ENCODE data around the gene FAM156A.
"Not testable (repeated sequence)": the region's sequence is repeated elsewhere in the genome, so short reads cannot be mapped to it uniquely, and the experiment has no call there.

GRCh38 chrX:52914704-52915103 lies 43.6 kb downstream of the FAM156A start:
- not testable (repeated sequence) for TF ChIP-seq CTCF (tag by site-specific recombination; IDR thresholded peaks at IDR 0.05); ZNF274 (IDR thresholded peaks at IDR 0.05; ENCODE audit: low read length); ZNF274 (tag by site-specific recombination; IDR thresholded peaks at IDR 0.05; ENCODE audit: borderline replicate concordance); PBX3 (CRISPR knock-in tag; IDR thresholded peaks at IDR 0.05); REST (tag by site-specific recombination; IDR thresholded peaks at IDR 0.05); BCL6B (tag by site-specific recombination; IDR thresholded peaks at IDR 0.05); ZNF510 (tag by site-specific recombination; IDR thresholded peaks at IDR 0.05; ENCODE audit: insufficient replicate concordance); ZNF558 (tag by site-specific recombination; IDR thresholded peaks at IDR 0.05); EGR2 (tag by site-specific recombination; IDR thresholded peaks at IDR 0.05; ENCODE audit: low read depth); ZNF175 (tag by site-specific recombination; IDR thresholded peaks at IDR 0.05); ZNF121 (tag by site-specific recombination; IDR thresholded peaks at IDR 0.05); ZFP37 (tag by site-specific recombination; IDR thresholded peaks at IDR 0.05)

Measured in HEK293 (cell line).